Epidermal melanocyte (primary cell): ENCODE measurements around the gene DYDC2.
"Not testable (repeated sequence)": the region's sequence is repeated elsewhere in the genome, so short reads cannot be mapped to it uniquely, and the experiment has no call there.

ENCODE experiments used
- DNase-seq: peaks from one replicate; pipeline ENCODE4 v3.0.0; 2011; ENCODE audit warnings: low spot score; ENCODE audit not compliant: insufficient read length

Gene DYDC2, protein sequence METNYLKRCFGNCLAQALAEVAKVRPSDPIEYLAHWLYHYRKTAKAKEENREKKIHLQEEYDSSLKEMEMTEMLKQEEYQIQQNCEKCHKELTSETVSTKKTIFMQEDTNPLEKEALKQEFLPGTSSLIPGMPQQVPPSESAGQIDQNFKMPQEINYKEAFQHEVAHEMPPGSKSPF

DNA sequence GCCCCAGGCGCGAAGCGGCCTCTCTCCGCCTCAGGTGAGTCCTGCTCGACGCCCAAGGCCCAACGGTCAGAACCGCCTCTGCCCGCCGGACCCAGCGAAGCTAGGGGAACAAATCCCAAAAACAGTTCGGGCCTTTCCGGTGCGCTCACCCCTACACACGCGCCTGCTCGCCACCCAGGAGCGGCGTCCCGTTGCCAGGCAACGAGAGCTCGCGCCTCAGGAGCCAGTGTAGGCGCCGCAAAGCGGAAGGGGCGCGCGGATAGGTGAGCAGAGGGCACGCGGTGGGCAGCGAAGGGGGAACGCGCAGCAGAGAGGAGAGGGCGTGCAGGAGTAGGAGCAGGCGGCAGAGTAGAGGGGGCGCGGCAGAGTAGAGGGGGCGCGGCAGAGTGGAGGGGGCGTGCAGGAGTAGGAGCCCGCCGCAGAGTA is at the start of gene DYDC2, which contains the start of gene DYDC1:
TSS of gene DYDC2 (plus strand) at position 219 of the 426 bp plus-strand sequence. CDS start 5,663 bp downstream, outside the sequence.
TSS of gene DYDC1 (minus strand) at position 193 of the 426 bp plus-strand sequence. CDS start 4,154 bp downstream, outside the sequence.
- DNase-seq = no peak

DNA sequence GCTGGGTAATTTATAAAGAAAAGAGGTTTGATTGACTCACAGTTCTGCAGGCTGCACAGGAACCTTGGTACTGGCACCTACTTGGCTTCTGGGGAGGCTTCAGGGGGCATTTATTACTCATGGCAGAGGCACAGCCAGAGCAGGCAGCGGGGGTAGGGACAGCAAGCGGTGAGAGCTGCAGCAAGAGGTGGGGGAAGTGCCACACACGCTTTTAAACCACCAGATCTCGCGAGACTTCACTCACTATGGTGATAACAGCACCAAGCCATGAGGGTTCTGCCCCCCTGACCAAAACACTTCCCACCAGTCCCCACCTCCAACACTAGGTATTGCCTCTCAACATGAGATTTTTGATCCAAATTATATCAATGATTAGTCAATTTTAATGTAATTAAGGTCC is 43.1 kb upstream of the DYDC2 start:
- DNase-seq = no peak

DNA sequence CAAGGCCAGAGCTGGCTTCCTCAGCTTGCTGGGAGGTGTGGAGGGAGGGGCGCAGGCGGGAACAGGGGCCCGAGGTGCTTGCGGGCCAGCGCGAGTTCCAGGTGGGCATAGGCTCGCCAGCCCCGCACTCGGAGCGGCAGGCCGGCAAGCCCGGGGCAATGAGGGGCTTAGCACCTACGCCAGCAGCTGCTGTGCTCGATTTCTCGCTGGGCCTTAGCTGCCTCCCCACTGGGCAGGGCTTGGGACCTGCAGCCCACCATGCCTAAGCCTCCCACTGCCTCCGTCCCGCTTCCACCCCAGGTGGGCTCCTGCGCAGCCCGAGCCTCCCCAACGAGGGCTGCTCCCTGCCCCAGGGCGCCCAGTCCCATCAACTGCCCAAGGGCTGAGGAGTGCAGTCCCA is 41.2 kb upstream of the DYDC2 start:
- DNase-seq = no peak

DNA sequence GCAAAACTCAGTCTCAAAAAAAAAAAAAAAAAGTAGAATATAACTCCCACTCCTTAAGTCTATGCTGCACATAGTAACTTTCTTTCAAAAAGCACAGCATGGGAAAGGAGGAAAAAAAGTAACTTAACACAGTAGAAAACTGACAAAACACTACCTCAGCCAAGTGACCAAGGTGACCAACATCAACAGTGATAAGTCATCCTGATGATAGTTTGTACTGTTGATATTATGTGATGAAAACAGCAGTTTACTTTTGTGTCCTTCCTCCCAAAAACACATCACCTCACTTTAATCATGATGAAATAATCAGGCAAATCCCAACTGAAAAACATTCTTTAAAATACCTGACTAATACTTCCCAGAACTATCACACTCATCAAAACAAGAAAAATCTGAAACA is 37.8 kb upstream of the DYDC2 start:
- no peak for DNase-seq

DNA sequence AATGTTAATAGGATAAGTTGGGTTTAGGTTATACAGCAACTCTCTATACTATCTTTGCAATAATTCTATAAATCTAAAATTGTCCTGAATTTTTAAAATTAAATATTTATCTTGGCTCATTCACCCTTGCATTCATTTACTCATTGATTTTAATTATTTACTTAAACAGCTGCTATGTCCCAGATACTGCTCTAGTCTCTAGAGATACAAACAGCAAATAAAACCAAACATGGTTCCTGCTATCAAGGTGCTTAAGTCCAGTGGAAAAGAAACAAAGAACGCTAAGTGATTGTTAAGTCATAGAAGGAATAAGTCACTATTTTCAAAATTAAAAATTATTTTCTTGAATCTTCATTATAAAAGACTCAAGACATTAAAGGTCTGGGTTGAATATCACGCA is 37.3 kb upstream of the DYDC2 start:
- DNase-seq = no peak

DNA sequence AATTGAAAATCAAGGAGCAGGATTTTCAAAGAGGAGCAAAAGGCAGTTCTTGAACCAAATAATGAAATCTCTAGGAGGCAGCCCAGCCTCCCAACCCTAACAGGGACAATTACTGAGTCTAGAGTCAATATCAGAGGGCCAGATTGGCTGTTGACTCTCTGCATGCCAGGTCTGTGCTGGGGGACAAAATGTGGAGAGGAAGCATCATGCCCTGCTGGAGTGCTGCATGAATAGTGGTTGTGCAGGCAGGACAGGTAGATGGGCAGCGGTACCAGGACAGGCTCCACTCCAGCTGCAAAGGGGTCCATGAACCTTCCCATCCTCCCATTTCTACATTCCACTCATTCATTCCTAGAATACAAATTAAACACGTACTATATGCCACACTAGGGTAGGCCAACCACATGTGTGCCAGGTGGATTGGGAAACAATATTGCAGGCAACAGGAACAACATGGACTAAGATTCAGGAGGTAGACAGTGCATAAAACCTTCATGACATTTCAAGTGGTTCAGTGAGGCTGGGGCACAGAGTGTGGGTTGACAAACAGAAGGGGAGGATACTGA is 36.8 kb upstream of the DYDC2 start:
- no peak for DNase-seq

DNA sequence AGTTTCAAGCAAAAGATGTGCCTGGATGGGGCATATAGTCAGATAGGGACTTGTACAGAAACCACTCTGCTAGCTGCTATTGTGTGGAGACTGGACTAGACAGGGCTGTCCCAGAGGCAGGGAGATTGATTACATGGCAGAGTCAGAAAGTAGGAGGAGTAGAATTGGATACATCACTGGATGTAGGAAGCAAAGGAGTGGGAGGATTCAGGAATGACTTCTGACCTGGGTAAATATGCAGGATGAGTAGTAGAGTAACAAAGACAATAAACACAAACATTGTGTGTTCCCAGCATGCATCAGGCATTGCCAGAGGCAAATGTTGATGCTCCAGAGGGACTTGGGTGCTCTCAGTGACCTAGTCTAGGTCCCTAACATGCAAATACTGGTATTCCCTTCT is 36.2 kb upstream of the DYDC2 start:
- DNase-seq = no peak

DNA sequence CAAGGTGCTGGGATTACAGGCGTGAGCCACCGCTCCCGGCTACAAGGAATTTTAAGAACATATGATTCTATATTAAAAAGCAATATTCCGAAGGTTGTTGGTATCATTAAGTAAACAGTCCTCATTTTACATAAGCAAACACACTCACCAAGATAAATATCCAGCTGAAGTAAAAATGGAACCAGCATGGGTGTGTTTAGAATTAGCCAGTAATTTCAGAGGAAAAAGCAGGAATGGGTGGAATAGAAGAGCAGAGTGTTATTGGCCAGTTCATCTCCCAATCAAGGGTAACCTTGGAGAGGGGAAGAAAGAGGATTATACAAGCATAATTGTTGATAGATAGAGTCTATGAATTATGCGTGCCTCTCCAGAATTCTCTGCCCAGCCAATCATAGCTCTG is 35.4 kb upstream of the DYDC2 start:
- no peak for DNase-seq

DNA sequence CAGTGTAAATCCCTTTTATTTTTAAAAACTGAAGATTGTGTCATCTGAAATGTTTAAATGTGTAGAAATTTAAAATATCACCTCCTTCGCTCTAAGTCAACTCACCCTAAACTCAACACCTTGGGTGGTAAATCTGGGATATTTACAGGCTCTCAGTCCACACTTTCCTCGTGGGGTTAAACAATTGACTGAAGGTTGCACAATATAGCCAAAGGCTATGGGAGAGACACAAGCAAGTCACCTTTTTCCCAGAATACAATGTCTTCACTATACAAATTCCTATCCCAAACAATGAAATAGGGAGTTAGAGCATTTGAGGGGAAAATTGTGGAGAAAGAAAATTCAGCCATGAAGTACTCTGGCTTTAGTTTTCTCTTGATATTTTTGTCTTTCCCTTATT is 34.4 kb upstream of the DYDC2 start:
- DNase-seq = no peak

DNA sequence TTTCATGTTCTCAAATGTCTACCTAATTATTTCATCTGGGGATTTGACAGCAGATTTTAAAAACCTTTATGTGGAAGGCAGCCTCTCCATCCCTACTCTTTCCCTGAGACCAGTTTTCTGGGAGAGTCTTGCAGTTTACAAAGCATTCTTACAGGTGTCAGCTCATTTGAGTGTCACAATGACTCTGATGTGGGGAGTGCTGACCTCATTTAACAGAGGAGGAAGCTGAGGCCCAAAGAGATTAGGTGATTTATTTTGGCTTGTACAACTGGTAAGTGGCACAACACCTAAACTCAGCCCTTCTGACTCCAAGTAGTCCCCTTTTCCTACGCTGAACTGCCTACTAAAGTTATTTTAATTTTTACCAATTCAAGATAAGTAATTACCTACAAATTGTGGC is 33.9 kb upstream of the DYDC2 start:
- DNase-seq = no peak

DNA sequence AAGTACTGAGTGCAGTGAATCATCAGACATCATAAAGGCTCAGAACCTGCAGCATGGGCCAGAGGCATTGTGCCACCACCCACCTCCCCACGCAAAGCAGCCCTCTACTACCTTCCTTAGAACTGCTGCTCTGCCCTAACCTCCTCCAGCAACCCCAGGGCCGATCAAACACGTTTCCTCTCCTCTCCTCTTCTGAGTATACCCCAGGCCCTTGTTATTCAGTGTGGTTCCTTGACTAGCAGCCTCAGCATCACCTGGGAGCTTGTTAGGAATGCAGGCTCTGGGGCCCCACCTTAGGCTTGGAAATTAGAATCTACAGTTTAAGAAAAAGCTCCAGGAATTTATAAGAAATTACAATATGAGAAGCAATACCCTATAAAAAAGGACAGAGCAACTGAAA is 33.3 kb upstream of the DYDC2 start:
- DNase-seq = no peak

DNA sequence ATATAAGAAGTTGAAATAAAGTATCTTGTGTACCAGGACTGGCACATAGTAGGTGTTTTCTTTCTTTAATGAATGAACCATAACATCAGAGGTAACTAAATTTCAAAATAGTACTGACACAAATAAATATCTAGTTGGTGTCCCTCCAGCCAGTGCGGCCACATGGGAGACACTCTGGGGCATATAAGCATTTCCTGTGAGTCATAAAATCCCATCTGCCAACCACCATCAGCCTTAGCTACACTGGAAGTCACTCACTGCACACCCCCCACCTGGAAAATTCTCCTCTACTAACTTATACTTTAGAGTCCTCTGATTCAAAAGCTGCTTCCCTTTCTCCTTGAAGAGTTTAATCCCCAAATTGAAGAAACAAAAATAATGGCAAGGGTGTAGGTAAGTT is 32.5 kb upstream of the DYDC2 start:
- DNase-seq = no peak

DNA sequence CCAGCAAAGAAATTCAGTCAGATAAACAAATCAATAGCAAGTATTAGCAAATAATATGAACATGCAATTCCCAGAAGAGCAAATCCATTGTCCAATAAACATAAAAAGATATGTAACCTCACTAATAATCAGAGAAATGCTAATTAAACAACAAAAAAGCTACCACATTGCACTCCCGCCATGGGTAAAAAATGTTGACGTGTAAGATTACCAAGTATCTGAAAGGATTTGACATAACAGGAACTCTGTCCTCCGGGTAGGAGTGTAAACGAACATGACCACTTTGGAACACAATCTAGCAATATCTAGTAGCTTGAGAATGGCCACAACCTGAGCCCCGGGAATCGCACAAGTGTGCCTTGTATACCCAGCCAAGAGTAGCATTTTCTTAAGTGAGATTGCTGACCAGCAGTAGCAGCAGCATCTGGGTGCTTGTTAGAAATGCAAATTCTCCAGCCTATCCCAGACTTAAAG is 31.7 kb upstream of the DYDC2 start:
- no peak for DNase-seq

DNA sequence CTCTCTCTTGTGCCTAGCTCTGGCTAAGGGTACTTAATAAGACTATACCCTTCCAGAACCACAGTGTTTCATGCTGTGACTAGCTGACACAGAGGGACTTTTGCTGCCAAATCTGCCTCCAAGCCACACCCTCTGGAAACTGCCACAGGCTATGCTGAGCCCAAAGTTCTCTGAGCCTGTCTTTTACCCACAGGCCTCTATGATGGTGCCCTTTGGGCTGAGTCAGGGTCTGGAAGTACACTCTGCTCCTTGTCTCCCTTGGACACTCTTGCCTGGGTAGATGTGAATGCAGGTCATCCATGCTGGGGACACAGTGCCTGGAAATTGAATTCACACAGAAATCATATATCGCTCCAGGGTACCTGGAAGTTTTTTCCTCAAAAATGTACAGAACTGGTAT is 22.6 kb upstream of the DYDC2 start:
- DNase-seq = no peak

DNA sequence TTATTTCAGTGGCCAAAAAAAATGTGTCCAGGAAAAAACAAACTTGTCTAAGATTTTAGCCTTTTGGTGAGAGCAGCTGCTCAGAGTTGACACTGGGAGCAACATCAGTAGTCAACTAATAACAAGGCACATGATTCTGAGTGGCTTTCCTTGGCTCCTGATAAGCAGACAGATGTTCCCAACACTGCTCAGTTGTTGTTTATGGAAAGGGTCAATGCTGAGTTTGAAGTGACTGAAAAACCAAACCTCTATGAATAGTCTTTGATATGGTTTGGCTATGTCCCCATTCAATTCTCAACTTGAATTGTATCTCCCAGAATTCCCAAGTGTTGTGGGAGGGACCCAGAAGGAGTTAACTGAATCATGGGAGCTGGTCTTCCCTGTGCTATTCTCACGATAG is 12.3 kb upstream of the DYDC2 start:
- DNase-seq = no peak

DNA sequence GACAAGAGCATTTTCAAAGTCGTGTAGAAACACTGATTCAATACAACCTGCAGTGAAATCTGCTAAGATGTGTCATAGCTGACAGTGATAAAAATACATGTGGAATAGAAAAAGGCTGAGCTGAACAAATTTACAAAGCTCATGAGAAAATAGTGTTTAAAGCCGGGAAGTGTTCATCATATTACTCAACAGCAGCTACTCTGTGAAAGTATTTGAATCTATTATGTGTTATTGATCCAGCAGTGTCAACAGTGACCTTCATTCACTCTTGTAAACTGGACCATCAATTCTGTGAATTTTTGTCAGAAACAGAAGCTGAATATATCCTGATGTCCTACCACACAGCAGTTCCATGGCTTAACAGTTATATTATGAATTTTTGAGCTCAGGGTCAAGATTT is 11.7 kb upstream of the DYDC2 start:
- no peak for DNase-seq

DNA sequence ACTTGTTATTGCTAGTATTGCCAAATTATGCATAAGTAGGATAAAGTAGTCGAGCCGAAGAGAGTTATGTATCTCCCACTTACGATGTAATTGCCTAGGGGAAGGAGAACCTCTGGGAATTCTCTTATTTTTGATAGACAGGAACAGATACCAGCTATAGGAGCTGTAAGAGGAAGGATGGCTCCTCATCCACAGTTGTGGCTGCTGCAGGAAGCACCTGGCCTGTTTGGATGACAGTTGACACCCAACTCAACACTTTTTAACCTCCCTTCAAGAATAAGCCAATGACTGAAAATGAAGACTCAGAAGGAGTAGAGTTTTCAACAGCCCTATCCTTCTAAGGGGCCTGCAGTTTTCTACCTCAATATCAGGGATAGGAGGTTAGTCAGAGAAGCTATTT is 6.3 kb upstream of the DYDC2 start:
- no peak for DNase-seq

DNA sequence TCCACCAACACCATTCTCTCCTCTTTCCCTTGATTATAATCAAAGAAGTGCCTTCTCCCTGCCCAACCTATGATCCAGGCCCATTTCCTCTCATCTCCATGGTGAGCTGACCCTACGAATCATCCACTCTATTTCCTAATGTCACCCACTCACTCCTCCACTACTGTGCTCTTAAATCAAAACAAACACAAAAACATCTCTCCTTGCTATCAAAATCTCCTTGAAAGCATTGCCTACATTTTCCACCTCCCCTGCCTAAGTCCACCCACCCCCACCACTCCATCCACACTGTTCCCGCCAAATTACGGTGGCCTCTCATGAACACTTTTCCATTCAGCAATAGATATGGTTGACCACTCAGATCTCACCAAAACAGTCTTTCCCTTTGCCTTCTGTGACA is 5.4 kb upstream of the DYDC2 start:
- no peak for DNase-seq

DNA sequence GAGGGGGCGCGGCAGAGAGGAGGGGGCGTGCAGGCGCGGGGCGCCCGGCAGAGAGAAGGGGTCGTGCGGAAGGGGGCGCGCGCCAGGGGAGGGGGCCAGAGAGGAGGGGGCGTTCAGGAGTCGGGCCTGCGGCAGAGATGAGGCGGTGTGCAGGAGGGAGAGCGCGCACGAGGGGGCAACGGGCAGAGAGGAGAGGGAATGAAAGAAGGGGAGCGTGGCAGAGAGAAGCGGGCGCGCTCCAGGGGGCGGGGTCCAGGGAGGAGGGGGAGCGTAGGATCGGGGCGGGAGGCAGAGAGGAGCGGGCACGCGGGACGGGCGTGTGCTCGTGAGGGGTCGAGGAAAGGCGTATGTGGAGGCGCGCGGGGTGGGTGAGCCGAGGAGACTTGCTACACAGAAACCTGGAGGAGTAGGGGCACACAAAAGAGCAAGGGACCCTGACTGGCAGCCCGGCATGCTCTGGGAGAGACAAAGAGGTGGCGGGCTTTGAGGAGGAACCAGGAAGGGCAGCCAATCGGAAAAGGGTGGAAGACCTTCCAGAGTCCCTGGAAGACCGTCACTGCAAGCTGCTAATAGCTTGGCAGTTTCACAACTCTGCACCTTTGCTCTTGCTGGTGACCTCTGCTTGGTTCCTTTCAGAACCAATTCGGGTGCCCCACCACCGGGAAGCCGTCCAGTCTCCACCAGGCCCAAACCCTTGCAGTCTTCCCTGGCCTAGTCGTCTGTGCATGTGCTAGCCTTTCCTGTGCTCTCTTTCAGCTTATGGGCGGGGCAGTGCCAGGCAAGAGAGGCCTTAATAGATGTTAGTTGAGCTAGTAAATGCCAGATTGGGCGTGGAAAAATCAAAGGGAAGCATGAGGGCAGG is 639 bp downstream of the DYDC2 start:
- DNase-seq = no peak

DNA sequence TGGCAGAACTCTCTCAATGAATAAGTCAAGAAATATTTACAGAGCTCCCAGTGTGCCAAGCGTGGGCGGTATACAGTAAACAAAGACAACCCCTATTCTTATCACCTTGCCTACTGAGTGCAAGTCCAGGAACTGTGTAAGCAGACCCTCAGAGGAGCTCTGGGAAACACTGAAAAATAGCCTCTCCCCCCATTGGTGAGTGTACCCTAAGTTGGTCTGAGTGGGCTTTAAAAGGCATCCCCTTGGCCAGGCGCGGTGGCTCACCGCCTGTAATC is 1.2 kb downstream of the DYDC2 start:
- DNase-seq = no peak

DNA sequence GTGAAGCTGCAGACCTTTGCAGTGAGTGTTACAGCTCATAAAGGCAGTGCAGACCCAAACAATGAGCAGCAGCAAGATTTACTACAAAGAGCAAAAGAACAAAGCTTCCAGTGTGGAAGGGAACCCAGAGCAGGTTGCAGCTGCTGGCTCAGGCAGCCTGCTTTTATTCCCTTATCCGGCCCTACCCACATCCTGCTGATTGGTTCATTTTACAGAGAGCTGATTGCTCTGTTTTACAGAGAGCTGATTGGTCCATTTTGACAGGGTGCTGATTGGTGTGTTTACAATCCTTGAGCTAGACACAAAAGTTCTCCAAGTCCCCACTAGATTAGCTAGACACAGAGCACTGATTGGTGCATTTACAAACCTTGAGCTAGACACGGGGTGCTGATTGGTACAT is 2.3 kb downstream of the DYDC2 start:
- not testable (repeated sequence) for DNase-seq

DNA sequence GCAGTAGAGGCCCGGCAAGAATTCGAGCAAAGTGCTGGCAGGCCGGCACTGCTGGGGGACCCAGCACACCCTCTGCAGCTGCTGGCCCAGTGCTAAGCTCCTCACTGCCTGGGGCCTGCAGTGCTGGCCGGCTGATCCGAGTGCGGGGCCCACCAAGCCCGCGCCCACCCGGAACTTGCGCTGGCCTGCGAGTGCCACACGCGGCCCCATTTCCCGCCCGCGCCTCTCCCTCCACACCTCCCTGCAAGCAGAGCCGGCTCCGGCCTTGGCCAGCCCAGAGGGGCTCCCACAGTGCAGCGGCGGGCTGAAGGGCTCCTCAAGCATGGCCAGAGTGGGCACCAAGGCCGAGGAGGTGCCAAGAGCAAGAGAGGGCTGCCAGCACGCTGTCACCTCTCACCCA is 3.1 kb downstream of the DYDC2 start:
- no peak for DNase-seq

DNA sequence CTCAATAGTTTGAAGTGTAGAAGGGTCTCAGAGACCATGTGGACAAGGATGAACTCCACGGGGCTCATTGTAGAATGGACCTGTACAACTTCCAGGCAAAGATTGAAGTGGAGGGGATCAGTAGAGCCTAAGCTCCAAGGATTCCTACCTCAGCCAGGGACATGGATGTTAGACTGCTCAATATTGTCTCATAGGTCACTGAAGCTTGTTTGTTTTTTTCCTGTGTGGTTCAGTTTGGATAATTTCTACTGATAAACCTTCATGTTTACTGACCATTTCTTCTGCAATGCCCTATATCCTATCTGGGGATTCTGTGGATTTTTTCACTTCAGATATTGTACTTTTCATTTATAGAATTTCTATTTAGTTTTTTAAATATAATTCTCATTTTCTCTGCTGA is 8.9 kb downstream of the DYDC2 start:
- no peak for DNase-seq
